HG02588 (cell line): ENCODE data around the gene PDE1C.

ENCODE experiments used
- ATAC-seq: cut with Tn5 transposase; IDR thresholded peaks from one replicate; pipeline ENCODE4 v1.9.1; 2021; ENCODE audit warnings: mild to moderate bottlenecking, moderate library complexity; ENCODE audit not compliant: unreplicated experiment

The PDE1C gene

DNA sequence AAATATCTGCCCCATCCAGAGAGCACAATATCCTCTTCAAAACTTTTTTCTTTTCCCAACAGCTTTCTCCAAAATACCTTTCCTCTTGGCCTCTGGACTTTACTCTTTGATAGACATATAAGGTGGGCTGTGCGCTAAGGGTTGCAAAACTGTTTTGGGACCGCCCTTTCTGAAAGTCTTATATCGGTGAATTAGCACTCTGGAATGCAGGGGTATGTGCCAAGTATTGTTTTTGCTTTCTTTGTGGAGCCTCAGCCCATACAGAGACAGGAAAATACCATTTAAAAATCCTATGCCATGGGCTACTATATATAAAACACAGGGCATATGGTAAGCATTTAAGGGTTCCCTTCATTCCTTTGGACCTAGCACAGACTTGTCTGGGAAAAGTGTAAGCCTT lies 345.5 kb downstream of the PDE1C start:
- ATAC-seq = no peak

- no peak for ATAC-seq
Measured at GRCh38 chr7:31720366-31720765, 349.8 kb downstream of the PDE1C start.

DNA sequence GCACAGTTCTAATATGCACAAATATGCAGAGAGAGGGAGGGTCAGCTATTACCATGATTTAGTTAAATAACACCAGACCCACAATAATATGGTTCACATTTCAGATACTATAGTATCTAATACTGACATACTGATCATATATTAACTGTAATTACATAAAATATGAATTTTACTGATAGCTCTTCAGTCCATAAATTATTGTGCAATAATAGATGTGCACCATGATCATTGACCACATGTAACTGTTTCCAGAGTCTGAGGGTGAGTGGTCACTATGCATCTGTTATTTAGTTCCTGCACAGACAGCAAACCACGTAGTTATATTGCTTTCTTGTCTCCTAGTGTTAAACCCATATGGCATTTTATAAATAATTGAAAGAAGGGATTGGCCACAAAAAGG lies 353.9 kb downstream of the PDE1C start:
- no peak for ATAC-seq

- no peak for ATAC-seq
Measured at GRCh38 chr7:31710171-31710570, 360.0 kb downstream of the PDE1C start.

DNA sequence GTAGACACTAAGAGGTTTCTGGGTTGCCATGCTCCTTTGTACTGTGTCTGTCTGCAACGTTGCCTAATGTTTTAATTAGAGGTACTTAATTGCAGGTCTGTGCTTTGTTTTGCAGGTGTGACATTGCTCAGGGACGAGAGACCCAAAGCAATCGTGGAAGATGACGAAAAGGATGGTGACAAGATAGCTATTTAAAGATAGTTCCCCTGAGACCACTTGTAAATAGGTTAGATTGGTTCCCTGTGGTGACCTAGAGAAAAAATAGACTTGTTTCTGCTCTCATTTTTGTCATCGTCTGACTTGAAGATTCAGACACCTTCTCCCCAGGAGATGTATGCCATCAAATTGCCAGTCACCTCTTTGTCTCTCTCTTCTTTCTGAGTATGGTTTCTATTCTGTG lies 363.1 kb downstream of the PDE1C start:
- no peak for ATAC-seq

GRCh38 chr7:31705377-31705776 lies 364.8 kb downstream of the PDE1C start:
- no peak for ATAC-seq

DNA sequence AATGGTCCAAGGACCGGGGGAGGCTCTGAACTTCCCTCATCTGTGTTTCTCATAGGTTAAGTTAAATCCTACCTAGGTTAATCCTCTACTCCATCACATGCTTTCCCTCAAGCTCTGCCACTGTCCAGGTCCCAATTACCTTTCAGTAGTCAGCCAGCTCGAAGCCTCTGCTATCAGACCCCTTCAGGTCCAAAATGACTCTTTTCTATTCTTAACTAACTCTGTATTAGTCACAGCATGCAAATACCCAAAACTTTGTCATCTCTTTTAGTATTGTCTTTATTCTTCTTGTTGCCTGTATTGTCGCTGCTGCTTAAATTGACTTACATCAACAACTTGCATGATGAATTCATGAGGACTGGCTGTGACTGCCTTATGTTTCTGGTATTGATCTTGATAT lies 367.9 kb downstream of the PDE1C start:
- ATAC-seq = no peak
